Fibroblast of mammary gland (primary cell): ENCODE data around the gene ODAD3.
"Not testable (repeated sequence)": the region's sequence is repeated elsewhere in the genome, so short reads cannot be mapped to it uniquely, and the experiment has no call there.

ENCODE experiments used
- DNase-seq: peaks from one replicate; pipeline ENCODE4 v3.0.0-alpha.2; 2010; ENCODE audit warnings: low read depth
- H3K4me3 ChIP-seq: 2 replicates; pipeline ENCODE4 v1.5.1; 2011; ENCODE audit warnings: low read depth, mild to moderate bottlenecking, low read length, moderate library complexity; ENCODE audit not compliant: control insufficient read depth
- CTCF ChIP-seq: conservative IDR thresholded peaks from 2 replicates; pipeline ENCODE4 v1.5.1; 2011; ENCODE audit warnings: low read depth, low read length, inconsistent platforms; ENCODE audit not compliant: control insufficient read depth, insufficient read depth

The ODAD3 gene

GRCh38 chr19:11446271-11446651 is 11.3 kb upstream of the ODAD3 start:
- DNase-seq = no peak
- no peak for TF ChIP-seq CTCF
- no peak overlapping the region for H3K4me3 ChIP-seq

- DNase-seq = no peak
- TF ChIP-seq CTCF = no peak
- no peak overlapping the region for H3K4me3 ChIP-seq
These were observed 10.2 kb upstream of the ODAD3 start for GRCh38 chr19:11445141-11445540.

GRCh38 chr19:11444059-11444458 is 9.1 kb upstream of the ODAD3 start:
- no peak for TF ChIP-seq CTCF
- DNase-seq = no peak
- no peak overlapping the region for H3K4me3 ChIP-seq

GRCh38 chr19:11437955-11438354 is 3.0 kb upstream of the ODAD3 start:
- TF ChIP-seq CTCF = no peak
- H3K4me3 ChIP-seq = no peak overlapping the region
- DNase-seq = no peak

GRCh38 chr19:11435833-11436313 is 952 bp upstream of the ODAD3 start:
- H3K4me3 ChIP-seq = peak overlapping the region; percentile 96
- DNase-seq = peak; percentile 20
- no peak for TF ChIP-seq CTCF

GRCh38 chr19:11434703-11435056 is 241 bp downstream of the ODAD3 start:
- no peak for DNase-seq
- TF ChIP-seq CTCF = no peak
- H3K4me3 ChIP-seq = peak overlapping the region; percentile 96

- not testable (repeated sequence) for DNase-seq, H3K4me3 ChIP-seq
These were observed 1.4 kb downstream of the ODAD3 start for GRCh38 chr19:11433526-11433925.
